GM12878 (cell line): ENCODE data around the gene SEMA3G. TPM values are rescaled to one million over a fixed set of nuclear protein-coding genes. Genes with fewer than 3 reads are reported as not detected.

ENCODE experiments used
- ATAC-seq: fragments of 200-7000 bp; cut with Tn5 transposase; 3 replicates; pipeline ENCODE4 v1.9.1; 2020; ENCODE audit warnings: mild to moderate bottlenecking, moderate library complexity
- BruUV-seq: library from RNA; stranded (reverse); fragments of 400-500 nt; replicated peaks from 2 replicates; lab custom pipeline; 2021; lab: Mats Ljungman, UMichigan
- CTCF ChIA-PET: fragments of 300-600 bp; sonication (Branson Sonifier 250); formaldehyde crosslinking; extraction: SDS; loops from one replicate; lab custom pipeline; 2021; ENCODE audit warnings: inconsistent platforms; lab: Yijun Ruan, JAX
- POLR2A ChIA-PET: fragments of 350-600 bp; formaldehyde crosslinking; extraction: SDS; loops from one replicate; lab custom pipeline; 2021; ENCODE audit warnings: inconsistent platforms; lab: Charles Lee
- RAD21 ChIA-PET: fragments of 300-600 bp; sonication (Branson Sonifier 250); formaldehyde crosslinking; loops from one replicate; lab custom pipeline; 2023; ENCODE audit warnings: antibody characterized with exemption; ENCODE audit not compliant: unreplicated experiment; lab: Charles Lee
- SMC1A ChIA-PET: fragments of 300-600 bp; sonication (Branson Sonifier 250); formaldehyde crosslinking; loops from one replicate; lab custom pipeline; 2023; ENCODE audit not compliant: unreplicated experiment, uncharacterized antibody; lab: Charles Lee
- DNase-seq: peaks from one replicate; pipeline ENCODE4 v3.0.0-alpha.2; 2011; ENCODE audit warnings: low read depth, low spot score
- FAIRE-seq: peaks from 3 replicates; lab custom pipeline; 2011; peaks lifted over from hg19 to GRCh38; lab: Jason Lieb, UNC
- H2AFZ ChIP-seq: 2 replicates; pipeline ENCODE4 v1.6.0; 2011; ENCODE audit warnings: low read depth, low read length, control low read depth; ENCODE audit not compliant: control insufficient read depth
- H3K27ac ChIP-seq: 2 replicates; pipeline ENCODE4 v1.5.1; 2011; ENCODE audit warnings: control low read depth; ENCODE audit not compliant: control insufficient read depth, insufficient read depth
- H3K27me3 ChIP-seq, 2 experiments: replicated peaks in 1 of 2; 2 replicates each; pipeline versions ENCODE4 v1.6.0 to v1.6.1; 2011; ENCODE audit warnings: low read length in 1 of 2; ENCODE audit not compliant: control insufficient read depth in 2 of 2, insufficient read depth in 2 of 2
- H3K36me3 ChIP-seq, 2 experiments: 2 replicates each; pipeline ENCODE4 v1.5.1; 2011; ENCODE audit warnings: low read length in 1 of 2; ENCODE audit not compliant: control insufficient read depth in 2 of 2, insufficient read depth in 2 of 2
- H3K4me1 ChIP-seq: 2 replicates; pipeline ENCODE4 v1.6.1; 2011; ENCODE audit warnings: mild to moderate bottlenecking, low read length, moderate library complexity, mixed read lengths; ENCODE audit not compliant: control insufficient read depth, insufficient read depth
- H3K4me2 ChIP-seq: 2 replicates; pipeline ENCODE4 v1.6.0; 2011; ENCODE audit warnings: control low read depth; ENCODE audit not compliant: control insufficient read depth, insufficient read depth
- H3K4me3 ChIP-seq: fragments of 200-600 bp; sonication (generic); 2 replicates; pipeline ENCODE4 v1.5.1; 2016
- H3K79me2 ChIP-seq: 2 replicates; pipeline ENCODE4 v1.6.0; 2011; ENCODE audit warnings: low read length; ENCODE audit not compliant: control insufficient read depth, insufficient read depth
- H3K9ac ChIP-seq: 2 replicates; pipeline ENCODE4 v1.8.0; 2011; ENCODE audit warnings: low read length, control low read depth, mixed read lengths; ENCODE audit not compliant: control insufficient read depth, insufficient read depth
- H3K9me3 ChIP-seq: replicated peaks from 3 replicates; pipeline ENCODE4 v1.5.1; 2011; ENCODE audit warnings: mild to moderate bottlenecking, low read length; ENCODE audit not compliant: control insufficient read depth, insufficient read depth
- H4K20me1 ChIP-seq: 2 replicates; pipeline ENCODE4 v1.6.0; 2011; ENCODE audit not compliant: control insufficient read depth, insufficient read depth
- CBFB ChIP-seq: IDR thresholded peaks from 2 replicates; pipeline ENCODE4 v1.6.1; 2016; ENCODE audit warnings: antibody characterized with exemption, low read depth
- CEBPZ ChIP-seq: fragments of 150-350 bp; IDR thresholded peaks from 2 replicates; pipeline ENCODE4 v1.6.1; 2016; ENCODE audit warnings: low read depth, low read length
- CTCF ChIP-seq, 3 experiments: IDR thresholded peaks in 2 of 3; conservative IDR thresholded peaks in 1 of 3; 2 replicates each; pipeline ENCODE4 v1.5.1; 2011; ENCODE audit warnings: low read depth in 3 of 3, low read length in 3 of 3, mild to moderate bottlenecking in 3 of 3, control low read depth in 2 of 3, moderate library complexity in 2 of 3, inconsistent platforms in 1 of 3, mixed read lengths in 1 of 3; ENCODE audit not compliant: control insufficient read depth in 2 of 3, insufficient read depth in 1 of 3; ENCODE audit errors: extremely low read depth in 1 of 3
- EGR1 ChIP-seq, 2 experiments: IDR thresholded peaks; 1 replicate in 1 of 2; 2 replicates in 1 of 2; pipeline ENCODE4 v1.6.1; 2011 to 2012; ENCODE audit warnings: low read depth in 2 of 2, low read length in 2 of 2, borderline replicate concordance in 1 of 2, mild to moderate bottlenecking in 1 of 2, moderate library complexity in 1 of 2
- ELK1 ChIP-seq: IDR thresholded peaks from 2 replicates; pipeline ENCODE4 v1.6.1; 2012; ENCODE audit warnings: low read depth, low read length, improper control_type of control experiment
- GABPA ChIP-seq: IDR thresholded peaks from 2 replicates; pipeline ENCODE4 v1.6.1; 2014; ENCODE audit warnings: antibody characterized with exemption, low read depth, mild to moderate bottlenecking, inconsistent platforms
- HSF1 ChIP-seq: fragments of 150-350 bp; IDR thresholded peaks from 2 replicates; pipeline ENCODE4 v1.6.1; 2014; ENCODE audit warnings: mild to moderate bottlenecking, low read depth, low read length
- MEF2A ChIP-seq: IDR thresholded peaks from 2 replicates; pipeline ENCODE4 v1.6.1; 2011; ENCODE audit warnings: low read depth, mild to moderate bottlenecking, low read length, moderate library complexity; ENCODE audit not compliant: insufficient read depth
- NFYB ChIP-seq: IDR thresholded peaks from 2 replicates; pipeline ENCODE4 v1.6.1; 2011; ENCODE audit warnings: low read depth, mild to moderate bottlenecking, low read length, improper control_type of control experiment, moderate library complexity; ENCODE audit not compliant: insufficient read depth
- NR2C1 ChIP-seq: fragments of 450-650 bp; IDR thresholded peaks from 2 replicates; pipeline ENCODE4 v1.6.1; 2017; ENCODE audit warnings: antibody characterized with exemption, mild to moderate bottlenecking, moderate library complexity
- PAX5 ChIP-seq: IDR thresholded peaks from 2 replicates; pipeline ENCODE4 v1.6.1; 2011; ENCODE audit warnings: low read depth, low read length, borderline replicate concordance
- POLR2A ChIP-seq: IDR thresholded peaks from 2 replicates; pipeline ENCODE4 v1.6.1; 2011; ENCODE audit warnings: low read depth, mild to moderate bottlenecking, low read length
- RAD51 ChIP-seq: fragments of 450-650 bp; IDR thresholded peaks from 2 replicates; pipeline ENCODE4 v1.6.1; 2016; ENCODE audit warnings: moderate library complexity, mild to moderate bottlenecking, inconsistent platforms
- RCOR1 ChIP-seq: conservative IDR thresholded peaks from 2 replicates; pipeline ENCODE4 v1.6.1; 2012; ENCODE audit warnings: low read depth, low read length, improper control_type of control experiment
- SIN3A ChIP-seq: IDR thresholded peaks from 2 replicates; pipeline ENCODE4 v1.6.1; 2012; ENCODE audit warnings: low read depth, low read length, improper control_type of control experiment
- SMAD5 ChIP-seq: IDR thresholded peaks from 2 replicates; pipeline ENCODE4 v1.6.1; 2016; ENCODE audit warnings: antibody characterized with exemption, low read depth
- TAF1 ChIP-seq: IDR thresholded peaks from 2 replicates; pipeline ENCODE4 v1.6.1; 2011; ENCODE audit warnings: mild to moderate bottlenecking, low read depth, low read length, borderline replicate concordance
- ZNF274 ChIP-seq: IDR thresholded peaks from one replicate; pipeline ENCODE4 v1.8.0; 2011; ENCODE audit not compliant: insufficient read length, insufficient read depth
- ZSCAN29 ChIP-seq: fragments of 450-650 bp; IDR thresholded peaks from 2 replicates; pipeline ENCODE4 v1.6.1; 2017; ENCODE audit warnings: mild to moderate bottlenecking, moderate library complexity
- WGBS: methylation state at CpG from one replicate; pipeline ENCODE4 v1.1.6; 2016; ENCODE audit warnings: low lambda C conversion rate; ENCODE audit not compliant: insufficient replicate concordance, insufficient coverage; ENCODE audit errors: missing lambda C conversion rate; 5-methylcytosine and 5-hydroxymethylcytosine counted together
- in situ Hi-C: fragments of 300-500 bp; cut with MboI; formaldehyde crosslinking; loops from 9 replicates; pipeline ENCODE4 v1.14.3; 2018; ENCODE audit warnings: mixed read lengths
- intact Hi-C: fragments of 100-400 bp; cut with micrococcal nuclease; formaldehyde crosslinking; loops from one replicate; pipeline ENCODE4 v1.14.2; 2022; ENCODE audit not compliant: unreplicated experiment
- polyA plus RNA-seq, 11 experiments: library from polyadenylated mRNA; depleted of rRNA in 4 of 11; unstranded in 6 of 11; stranded (reverse) in 5 of 11; fragments of >200 nt; fragmentation: Nextera tagmentation in 4 of 11; fragmentation: Illumina TruSeq in 1 of 11; extraction: Ambion mirVana in 4 of 11; extraction: Trizol in 1 of 11; gene quantifications; 1 replicate in 1 of 11; 2 replicates in 10 of 11; pipeline versions ENCODE4 v1.2.1 to v1.2.3, GENCODE V29; 2011 to 2016; ENCODE audit warnings: inconsistent platforms in 2 of 11, missing spikeins in 2 of 11, low read depth in 1 of 11
- total RNA-seq, 4 experiments: library from RNA; depleted of rRNA in 3 of 4; stranded (reverse); fragments of >200 nt in 3 of 4; fragmentation: Illumina TruSeq in 1 of 4; extraction: Trizol in 1 of 4; gene quantifications; 2 replicates each; pipeline versions ENCODE4 v1.2.1 to v1.2.3, GENCODE V29; 2013 to 2021

The SEMA3G gene
- total and polyA plus RNA-seq, 10 of the 15 experiments (the other 5 are each of a cell fraction or from before 2014, with no cell fraction given): 0.03 to 0.04 TPM; not detected in 8

- Histone ChIP-seq H3K27ac (no peak overlapping the region), H4K20me1 (no peaks in the 10 kb centered on the region), H3K79me2 (no peaks in the 10 kb centered on the region), H3K9ac (no peak overlapping the region), H3K4me3 (no peak overlapping the region), H3K27me3 (no peaks in the 10 kb centered on the region), H2AFZ (no peak overlapping the region), H3K9me3 (no peaks in the 10 kb centered on the region), H3K36me3 (peaks cover 21 to 31% of the 10 kb centered on the region in 2 experiments), H3K4me2 (no peak overlapping the region), H3K4me1 (no peaks in the 10 kb centered on the region)
- CTCF ChIA-PET: no interaction called here
- FAIRE-seq (no peak), ATAC-seq (no peak), DNase-seq (no peak)
- in situ Hi-C loops (no loop called here), intact Hi-C loops (no loop called here)
- BruUV-seq: no TSS peak
- RAD21 ChIA-PET: interaction anchor here (1.4 kb wide), 1 partner anchor 209 kb away, joined by 3 read pairs; no protein-coding TSS in a partner anchor
- POLR2A ChIA-PET: interaction anchor here (1.5 kb wide), 1 partner anchor 11 kb away, joined by 4 read pairs; no protein-coding TSS in a partner anchor
- 89% methylated on average over 5 of the region's 5 CpGs for WGBS
- TF ChIP-seq CTCF (IDR thresholded peaks at IDR 0.05 in 2 of 3, conservative IDR thresholded peaks at IDR 0.05 in 1 of 3; ENCODE audit: control insufficient read depth in 2 of 3, extremely low read depth in 1 of 3, insufficient read depth in 1 of 3, low read depth in 3 of 3, low read length in 3 of 3) (no peak), SIN3A (no peak), GABPA (no peak), CBFB (no peak), CEBPZ (no peak), RAD51 (no peak), RCOR1 (no peak), EGR1 (IDR thresholded peaks at IDR 0.05; ENCODE audit: borderline replicate concordance in 1 of 2, low read depth in 2 of 2, low read length in 2 of 2) (no peak), NFYB (no peak), ZNF274 (no peak), ZSCAN29 (no peak), MEF2A (no peak), TAF1 (no peak), SMAD5 (no peak), ELK1 (no peak), POLR2A (no peak), PAX5 (no peak), NR2C1 (no peak), HSF1 (no peak)
- SMC1A ChIA-PET: no interaction called here
Measured at GRCh38 chr3:52473026-52473425, 28.1 kb upstream of the SEMA3G start.
